T-cell (primary cell): ENCODE data around the gene UVRAG. TPM values are rescaled to one million over a fixed set of nuclear protein-coding genes. Genes with fewer than 3 reads are reported as not detected.

ENCODE experiments used
- ATAC-seq, 4 experiments: fragments of 200-7000 bp in 3 of 4; fragments of 150-1000 bp in 1 of 4; cut with Tn5 transposase; replicated peaks in 1 of 4; 1 replicate in 3 of 4; 2 replicates in 1 of 4; pipeline ENCODE4 v1.10.0; 2021; ENCODE audit warnings: moderate library complexity in 3 of 4, mild to moderate bottlenecking in 2 of 4, moderate number of reproducible peaks in 1 of 4
- CTCF ChIA-PET, 2 donors: fragments of 300-600 bp; sonication (Branson Sonifier 250); formaldehyde crosslinking; loops; one replicate each; lab custom pipeline; 2022; ENCODE audit warnings: antibody characterized with exemption in 2 of 2; lab: Charles Lee
- POLR2A ChIA-PET, 2 donors: fragments of 300-600 bp; sonication (Branson Sonifier 250); formaldehyde crosslinking; loops; one replicate each; lab custom pipeline; 2022; ENCODE audit warnings: antibody characterized with exemption in 2 of 2; lab: Charles Lee
- DNase-seq, 35 experiments: peaks; one replicate each; pipeline versions ENCODE4 v3.0.0 to v3.0.0-alpha.2; 2013 to 2023
- H3K27ac ChIP-seq: one replicate; pipeline ENCODE4 v1.5.1; 2013; ENCODE audit warnings: low read length
- H3K27me3 ChIP-seq, 2 experiments: replicated peaks in 1 of 2; 1 replicate in 1 of 2; 2 replicates in 1 of 2; pipeline versions ENCODE4 v1.6.1 to v1.7.0; 2013; ENCODE audit warnings: low read length in 1 of 2, mixed read lengths in 1 of 2; ENCODE audit not compliant: control insufficient read depth in 2 of 2, insufficient read depth in 2 of 2; ENCODE audit errors: extremely low read depth in 1 of 2
- H3K36me3 ChIP-seq, 2 donors: 1 replicate in 1 of 2; 2 replicates in 1 of 2; pipeline versions ENCODE4 v1.6.1 to v1.7.0; 2013; ENCODE audit warnings: low read length in 1 of 2; ENCODE audit not compliant: control insufficient read depth in 2 of 2, insufficient read depth in 1 of 2; ENCODE audit errors: extremely low read depth in 1 of 2
- H3K4me1 ChIP-seq, 2 experiments: 1 replicate in 1 of 2; 2 replicates in 1 of 2; pipeline versions ENCODE4 v1.6.1 to v1.7.0; 2013; ENCODE audit warnings: low read length in 2 of 2, mixed read lengths in 1 of 2; ENCODE audit not compliant: insufficient read depth in 2 of 2, control insufficient read depth in 1 of 2; ENCODE audit errors: extremely low read depth in 1 of 2
- H3K4me3 ChIP-seq, 2 donors: 1 replicate in 1 of 2; 2 replicates in 1 of 2; pipeline versions ENCODE4 v1.5.1 to v1.7.0; 2013; ENCODE audit warnings: mild to moderate bottlenecking in 2 of 2, low read length in 1 of 2, moderate library complexity in 1 of 2; ENCODE audit not compliant: control insufficient read depth in 1 of 2; ENCODE audit errors: extremely low read depth in 1 of 2
- H3K9me3 ChIP-seq: 2 replicates; pipeline ENCODE4 v1.7.0; 2013
- H3K27ac Mint-ChIP-seq, 2 donors: one replicate each; pipeline ENCODE4 v1.8.0; 2020 to 2021; ENCODE audit warnings: mild to moderate bottlenecking in 2 of 2, mixed read lengths in 2 of 2
- H3K27me3 Mint-ChIP-seq, 2 donors: one replicate each; pipeline ENCODE4 v1.8.0; 2021 to 2022; ENCODE audit warnings: mixed read lengths in 2 of 2
- H3K36me3 Mint-ChIP-seq: one replicate; pipeline ENCODE4 v1.8.0; 2021; ENCODE audit warnings: mixed read lengths
- H3K4me1 Mint-ChIP-seq, 3 donors: one replicate each; pipeline ENCODE4 v1.8.0; 2020 to 2022; ENCODE audit warnings: mixed read lengths in 3 of 3, mild to moderate bottlenecking in 1 of 3
- H3K4me3 Mint-ChIP-seq, 3 donors: one replicate each; pipeline ENCODE4 v1.8.0; 2020 to 2022; ENCODE audit warnings: mild to moderate bottlenecking in 3 of 3, mixed read lengths in 3 of 3, moderate library complexity in 3 of 3
- H3K9me3 Mint-ChIP-seq, 3 donors: one replicate each; pipeline ENCODE4 v1.8.0; 2020 to 2022; ENCODE audit warnings: mixed read lengths in 3 of 3
- WGBS: methylation state at CpG from one replicate; pipeline ENCODE4 v1.1.5; 2013; ENCODE audit warnings: missing lambda C conversion rate; ENCODE audit not compliant: insufficient coverage; 5-methylcytosine and 5-hydroxymethylcytosine counted together
- total RNA-seq, 35 experiments: library from RNA in 6 of 35; stranded (reverse) in 6 of 35; fragments of 120-200 nt in 1 of 35; gene quantifications; one replicate each; pipeline versions ENCODE4 v1.2.1 to v1.2.4 and lab custom pipeline; 2013 to 2026

UVRAG gene
- total RNA-seq = 10 to 100 TPM; 22.4 to 32.8 (median 27.6) TPM
- 33.1 TPM for total RNA-seq (2013)
- 15.5 to 62.0 (median 44.8) reads per million in 29 experiments for total RNA-seq (lab: John Stamatoyannopoulos, UW)

GRCh38 chr11:75814677-75815344, at the start of gene UVRAG:
UVRAG (plus strand) TSS chr11:75815210; CDS start chr11:75815408, 198 bp downstream.
- ChIA-PET POLR2A (no interaction called here), CTCF (interaction anchor here (0.8 to 1.6 kb wide), 5 partner anchors 10 to 53 kb away, joined by 3 to 7 read pairs (median 6); no protein-coding TSS in a partner anchor)
- no peaks in the 10 kb centered on the region for H3K9me3 Mint-ChIP-seq
- peak within 1 kb of the TSS in 1 of 3 donors; percentile 96 for H3K4me3 Mint-ChIP-seq
- no peaks in the 10 kb centered on the region for H3K27me3 ChIP-seq
- no peaks in the 10 kb centered on the region for H3K36me3 Mint-ChIP-seq
- 0% methylated on average over 29 of the region's 39 CpGs for WGBS
- peak within 1 kb of the TSS; percentile 95 to 99 for H3K27ac Mint-ChIP-seq
- peak; percentile 95 to 100 (median 97) for DNase-seq
- H3K4me3 ChIP-seq = peak within 1 kb of the TSS; percentile 72 to 93
- H3K4me1 ChIP-seq = peaks cover 16 to 25% of the 10 kb centered on the region in 2 experiments
- H3K27me3 Mint-ChIP-seq = no peaks in the 10 kb centered on the region
- peak within 1 kb of the TSS; percentile 71 for H3K27ac ChIP-seq
- no peaks in the 10 kb centered on the region for H3K36me3 ChIP-seq
- H3K4me1 Mint-ChIP-seq = peaks cover 20 to 27% (median 20%) of the 10 kb centered on the region in 3 donors
- no peaks in the 10 kb centered on the region for H3K9me3 ChIP-seq
- ATAC-seq = peak; percentile 87 to 93 (median 90)

- Mint-ChIP-seq H3K36me3 (no peaks in the 10 kb centered on the region), H3K27me3 (peaks cover 13 to 20% of the 10 kb centered on the region in 2 donors), H3K27ac (no peak overlapping the region), H3K9me3 (no peaks in the 10 kb centered on the region), H3K4me3 (peak overlapping the region in 1 of 3 donors; percentile 86), H3K4me1 (peaks cover 11 to 21% (median 15%) of the 10 kb centered on the region in 3 donors)
- Histone ChIP-seq H3K4me1 (peaks cover 5 to 18% of the 10 kb centered on the region in 2 experiments), H3K27ac (no peak overlapping the region), H3K4me3 (no peak overlapping the region), H3K9me3 (no peaks in the 10 kb centered on the region), H3K27me3 (peaks cover 3 to 29% of the 10 kb centered on the region in 2 experiments), H3K36me3 (no peaks in the 10 kb centered on the region)
- WGBS = 87% methylated on average over 4 of the region's 4 CpGs
- DNase-seq (no peak), ATAC-seq (no peak)
- ChIA-PET POLR2A (no interaction called here), CTCF (no interaction called here)
Measured at GRCh38 chr11:75766443-75767227, 48.4 kb upstream of the UVRAG start.

- DNase-seq (no peak), ATAC-seq (no peak)
- ChIA-PET CTCF (no interaction called here), POLR2A (no interaction called here)
- peaks cover 3 to 29% of the 10 kb centered on the region in 2 experiments for H3K27me3 ChIP-seq
- no peak overlapping the region for H3K4me3 ChIP-seq
- Mint-ChIP-seq H3K36me3 (no peaks in the 10 kb centered on the region), H3K27ac (no peak overlapping the region), H3K9me3 (no peaks in the 10 kb centered on the region), H3K4me1 (peaks cover 11 to 21% (median 15%) of the 10 kb centered on the region in 3 donors), H3K27me3 (peaks cover 13 to 20% of the 10 kb centered on the region in 2 donors), H3K4me3 (peak overlapping the region in 2 of 3 donors; percentile 2 to 86)
- H3K4me1 ChIP-seq = peaks cover 5 to 18% of the 10 kb centered on the region in 2 experiments
- no peak overlapping the region for H3K27ac ChIP-seq
- WGBS = 93% methylated on average over 6 of the region's 6 CpGs
- no peaks in the 10 kb centered on the region for H3K36me3 ChIP-seq
- no peaks in the 10 kb centered on the region for H3K9me3 ChIP-seq
Measured at GRCh38 chr11:75767228-75767572, 47.8 kb upstream of the UVRAG start.

GRCh38 chr11:75767793-75768111, 47.3 kb upstream of the UVRAG start:
- Mint-ChIP-seq H3K9me3 (no peaks in the 10 kb centered on the region), H3K27me3 (peaks cover 13 to 20% of the 10 kb centered on the region in 2 donors), H3K4me1 (peaks cover 11 to 21% (median 15%) of the 10 kb centered on the region in 3 donors), H3K36me3 (no peaks in the 10 kb centered on the region), H3K4me3 (peak overlapping the region; percentile 66 to 86 (median 73)), H3K27ac (no peak overlapping the region)
- H3K4me3 ChIP-seq = peak overlapping the region in 1 of 2 donors; percentile 47
- H3K9me3 ChIP-seq = no peaks in the 10 kb centered on the region
- ChIA-PET POLR2A (no interaction called here), CTCF (no interaction called here)
- H3K36me3 ChIP-seq = no peaks in the 10 kb centered on the region
- DNase-seq (no peak), ATAC-seq (no peak)
- H3K4me1 ChIP-seq = peaks cover 5 to 18% of the 10 kb centered on the region in 2 experiments
- H3K27ac ChIP-seq = no peak overlapping the region
- H3K27me3 ChIP-seq = peaks cover 3 to 29% of the 10 kb centered on the region in 2 experiments
- 57% methylated on average over 1 of the region's 1 CpG for WGBS

- Mint-ChIP-seq H3K27me3 (peaks cover 13 to 20% of the 10 kb centered on the region in 2 donors), H3K4me1 (peaks cover 11 to 21% (median 15%) of the 10 kb centered on the region in 3 donors), H3K4me3 (peak within 1 kb of the TSS; percentile 66 to 86 (median 73)), H3K9me3 (no peaks in the 10 kb centered on the region), H3K27ac (no peak within 1 kb of the TSS), H3K36me3 (no peaks in the 10 kb centered on the region)
- H3K4me1 ChIP-seq = peaks cover 5 to 18% of the 10 kb centered on the region in 2 experiments
- DNase-seq (peak; percentile 23 to 79 (median 59)), ATAC-seq (peak; percentile 91 to 93 (median 92))
- peak within 1 kb of the TSS; percentile 47 to 66 for H3K4me3 ChIP-seq
- H3K36me3 ChIP-seq = no peaks in the 10 kb centered on the region
- POLR2A ChIA-PET = no interaction called here
- H3K27me3 ChIP-seq = peaks cover 3 to 29% of the 10 kb centered on the region in 2 experiments
- no peak within 1 kb of the TSS for H3K27ac ChIP-seq
- CTCF ChIA-PET = interaction anchor here in 1 of 2 donors (0.5 kb wide), 1 partner anchor 1019 kb away, joined by 3 read pairs; no protein-coding TSS in a partner anchor
- WGBS = 1% methylated on average over 61 of the region's 66 CpGs
- no peaks in the 10 kb centered on the region for H3K9me3 ChIP-seq
Measured at GRCh38 chr11:75768112-75768908, 46.7 kb upstream of the UVRAG start, which contains the start of gene DGAT2. DGAT2 (plus strand) TSS chr11:75768778; CDS start chr11:75768992, 214 bp downstream.
